A673 (cell line): ENCODE results near the gene TRIM61. TPM values are rescaled to one million over a fixed set of nuclear protein-coding genes. Genes with fewer than 3 reads are reported as not detected.

ENCODE experiments used
- BruUV-seq: library from RNA; stranded (reverse); fragments of 400-500 nt; replicated peaks from 2 replicates; lab custom pipeline; 2021; lab: Mats Ljungman, UMichigan
- CTCF ChIA-PET: fragments of 300-600 bp; sonication (Branson Sonifier 250); formaldehyde crosslinking; loops from one replicate; lab custom pipeline; 2022; ENCODE audit warnings: antibody characterized with exemption; lab: Charles Lee
- POLR2A ChIA-PET: fragments of 300-600 bp; sonication (Branson Sonifier 250); formaldehyde crosslinking; loops from one replicate; lab custom pipeline; 2022; ENCODE audit warnings: antibody characterized with exemption; ENCODE audit not compliant: low non-redundant PET; lab: Charles Lee
- DNase-seq: peaks from one replicate; pipeline ENCODE4 v3.0.0-alpha.2; 2015; ENCODE audit warnings: low spot score
- H3K27ac ChIP-seq: fragments of 200-600 bp; sonication (generic); 2 replicates; pipeline ENCODE4 v1.5.1; 2016; ENCODE audit warnings: mixed run types, low read depth, mild to moderate bottlenecking, mixed read lengths, antibody characterized with exemption, low read length; ENCODE audit not compliant: poor library complexity, severe bottlenecking
- H3K27me3 ChIP-seq: fragments of 200-600 bp; sonication (generic); replicated peaks from 2 replicates; pipeline ENCODE4 v1.6.1; 2017; ENCODE audit warnings: mixed run types, low read depth, mild to moderate bottlenecking, mixed read lengths, antibody characterized with exemption, low read length; ENCODE audit not compliant: insufficient read depth, poor library complexity
- H3K36me3 ChIP-seq: fragments of 200-600 bp; sonication (generic); 2 replicates; pipeline ENCODE4 v1.6.1; 2016; ENCODE audit warnings: mixed run types, mild to moderate bottlenecking, mixed read lengths, antibody characterized with exemption, low read length; ENCODE audit not compliant: insufficient read depth, poor library complexity, severe bottlenecking
- H3K4me1 ChIP-seq: fragments of 200-600 bp; sonication (generic); 2 replicates; pipeline ENCODE4 v1.6.1; 2017; ENCODE audit warnings: mixed run types, mild to moderate bottlenecking, mixed read lengths, antibody characterized with exemption, low read length; ENCODE audit not compliant: insufficient read depth, poor library complexity, severe bottlenecking
- H3K4me3 ChIP-seq: fragments of 200-600 bp; sonication (generic); 2 replicates; pipeline ENCODE4 v1.5.1; 2016; ENCODE audit warnings: low read depth, mixed run types, mild to moderate bottlenecking, mixed read lengths, low read length; ENCODE audit not compliant: poor library complexity, severe bottlenecking
- H3K9me3 ChIP-seq: fragments of 200-600 bp; sonication (generic); 2 replicates; pipeline ENCODE4 v1.6.1; 2016; ENCODE audit warnings: mixed run types, low read depth, mild to moderate bottlenecking, mixed read lengths, antibody characterized with exemption, low read length; ENCODE audit not compliant: poor library complexity, severe bottlenecking
- EZH2 ChIP-seq: fragments of 200-600 bp; sonication (generic); IDR thresholded peaks from 2 replicates; pipeline ENCODE4 v1.6.1; 2017; ENCODE audit warnings: borderline replicate concordance, low read depth, mild to moderate bottlenecking, mixed read lengths, antibody characterized with exemption, low read length; ENCODE audit not compliant: poor library complexity, severe bottlenecking
- intact Hi-C: fragments of 100-400 bp; cut with micrococcal nuclease; formaldehyde crosslinking; loops from one replicate; pipeline ENCODE4 v1.10.0; 2022; ENCODE audit not compliant: unreplicated experiment
- total RNA-seq: library from RNA; stranded (reverse); gene quantifications from 2 replicates; pipeline ENCODE4 v1.2.3, GENCODE V29; 2021
- TF ChIP-seq, protein P1 (sequence below): fragments of 300-800, 200-600 bp; sonication (generic); conservative IDR thresholded peaks from 2 replicates; pipeline ENCODE4 v1.5.1; 2017; ENCODE audit warnings: low read depth, mild to moderate bottlenecking, antibody characterized with exemption, low read length, moderate library complexity, mixed read lengths

TRIM61 gene
- total RNA-seq, 1 experiment from 2014 or later = 4.1 TPM

DNA sequence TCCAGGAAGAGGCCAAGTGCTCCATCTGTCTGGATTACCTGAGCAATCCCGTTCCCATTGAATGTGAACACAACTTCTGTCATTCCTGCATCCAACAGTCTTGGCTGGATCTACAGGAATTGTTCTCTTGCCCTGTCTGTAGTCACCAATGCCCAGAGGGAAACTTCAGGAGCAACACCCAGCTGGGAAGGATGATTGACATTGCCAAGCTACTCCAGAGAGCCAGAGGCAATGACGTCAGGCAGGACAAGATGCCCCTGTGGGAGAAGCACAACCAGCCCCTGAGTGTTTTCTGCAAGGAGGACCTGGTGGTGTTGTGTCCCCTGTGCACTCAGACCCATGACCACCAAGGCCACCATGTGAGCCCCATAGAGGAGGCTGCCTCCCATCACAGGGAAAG lies 33.0 kb upstream of the TRIM61 start:
- TF ChIP-seq, protein P1, sequence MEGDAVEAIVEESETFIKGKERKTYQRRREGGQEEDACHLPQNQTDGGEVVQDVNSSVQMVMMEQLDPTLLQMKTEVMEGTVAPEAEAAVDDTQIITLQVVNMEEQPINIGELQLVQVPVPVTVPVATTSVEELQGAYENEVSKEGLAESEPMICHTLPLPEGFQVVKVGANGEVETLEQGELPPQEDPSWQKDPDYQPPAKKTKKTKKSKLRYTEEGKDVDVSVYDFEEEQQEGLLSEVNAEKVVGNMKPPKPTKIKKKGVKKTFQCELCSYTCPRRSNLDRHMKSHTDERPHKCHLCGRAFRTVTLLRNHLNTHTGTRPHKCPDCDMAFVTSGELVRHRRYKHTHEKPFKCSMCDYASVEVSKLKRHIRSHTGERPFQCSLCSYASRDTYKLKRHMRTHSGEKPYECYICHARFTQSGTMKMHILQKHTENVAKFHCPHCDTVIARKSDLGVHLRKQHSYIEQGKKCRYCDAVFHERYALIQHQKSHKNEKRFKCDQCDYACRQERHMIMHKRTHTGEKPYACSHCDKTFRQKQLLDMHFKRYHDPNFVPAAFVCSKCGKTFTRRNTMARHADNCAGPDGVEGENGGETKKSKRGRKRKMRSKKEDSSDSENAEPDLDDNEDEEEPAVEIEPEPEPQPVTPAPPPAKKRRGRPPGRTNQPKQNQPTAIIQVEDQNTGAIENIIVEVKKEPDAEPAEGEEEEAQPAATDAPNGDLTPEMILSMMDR = no peak
- no peak for TF ChIP-seq EZH2
- CTCF ChIA-PET = no interaction called here
- POLR2A ChIA-PET = no interaction called here
- Histone ChIP-seq H3K27ac (no peak overlapping the region), H3K9me3 (no peaks in the 10 kb centered on the region), H3K4me1 (no peaks in the 10 kb centered on the region), H3K36me3 (no peaks in the 10 kb centered on the region), H3K4me3 (no peak overlapping the region), H3K27me3 (no peaks in the 10 kb centered on the region)
- DNase-seq = no peak
- BruUV-seq = no TSS peak
- intact Hi-C loops = no loop called here

DNA sequence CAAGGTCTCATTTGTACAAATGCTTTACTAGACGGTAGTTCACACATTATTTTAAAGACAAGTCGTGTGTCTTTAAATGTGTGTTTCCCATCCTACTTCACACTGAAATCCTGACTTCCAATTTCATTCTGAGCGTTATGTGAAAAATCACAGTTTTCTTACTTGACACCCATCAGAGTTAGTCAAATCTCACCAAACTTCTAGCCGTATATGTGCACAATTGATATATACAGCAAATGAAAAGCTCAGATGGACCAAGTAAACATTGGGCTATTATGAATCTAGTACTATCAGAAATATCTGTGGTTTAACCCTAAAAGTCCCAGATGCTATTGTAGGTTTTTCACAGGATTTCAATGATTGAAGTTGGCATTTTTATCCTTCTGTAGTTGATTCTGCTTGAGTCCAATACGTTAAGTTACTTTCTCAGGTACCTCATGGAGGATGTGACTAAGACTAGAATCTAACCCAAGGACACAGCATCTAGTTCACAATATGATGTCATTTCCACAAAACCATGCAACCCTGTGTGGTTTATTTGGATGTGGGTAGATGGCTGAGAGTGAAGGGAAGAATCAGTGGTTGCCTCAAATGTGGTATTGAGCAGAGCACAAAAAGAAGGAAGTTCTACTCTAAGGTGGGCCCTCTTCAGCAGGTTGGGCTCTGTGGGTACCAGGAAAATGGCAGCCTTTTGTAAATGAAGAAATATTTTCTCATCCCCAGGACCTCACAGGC lies 32.2 kb upstream of the TRIM61 start:
- ChIA-PET POLR2A (no interaction called here), CTCF (no interaction called here)
- intact Hi-C loops = no loop called here
- H3K4me3 ChIP-seq = no peak overlapping the region
- BruUV-seq = no TSS peak
- H3K4me1 ChIP-seq = no peaks in the 10 kb centered on the region
- H3K9me3 ChIP-seq = no peaks in the 10 kb centered on the region
- no peak overlapping the region for H3K27ac ChIP-seq
- no peaks in the 10 kb centered on the region for H3K27me3 ChIP-seq
- no peak for DNase-seq
- no peaks in the 10 kb centered on the region for H3K36me3 ChIP-seq
- TF ChIP-seq, protein P1 = no peak
- TF ChIP-seq EZH2 = no peak

DNA sequence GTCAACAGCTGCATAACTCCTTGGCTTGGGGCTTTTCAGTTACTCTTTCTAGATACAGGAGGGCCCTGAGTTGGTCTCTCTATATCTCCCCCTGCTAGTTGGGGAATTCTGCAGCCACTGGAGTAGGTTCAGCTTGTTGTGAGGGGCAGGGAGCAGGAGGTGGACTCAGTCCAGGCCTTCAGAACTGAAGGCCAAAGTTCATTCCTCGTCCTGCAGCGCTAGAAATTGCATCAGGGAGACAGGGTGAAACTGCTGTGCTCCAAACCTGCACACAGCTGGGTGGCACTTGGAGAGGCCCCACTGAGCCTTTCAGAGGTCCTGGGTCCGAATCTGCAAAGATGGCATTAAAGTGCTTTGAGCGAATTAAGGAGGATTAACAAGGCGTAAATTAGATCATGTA lies 29.4 kb upstream of the TRIM61 start:
- intact Hi-C loops = no loop called here
- no TSS peak for BruUV-seq
- H3K4me1 ChIP-seq = no peaks in the 10 kb centered on the region
- no peak overlapping the region for H3K27ac ChIP-seq
- ChIA-PET POLR2A (no interaction called here), CTCF (no interaction called here)
- DNase-seq = no peak
- no peak overlapping the region for H3K4me3 ChIP-seq
- no peaks in the 10 kb centered on the region for H3K9me3 ChIP-seq
- no peaks in the 10 kb centered on the region for H3K36me3 ChIP-seq
- TF ChIP-seq EZH2 = no peak
- TF ChIP-seq, protein P1 = no peak
- no peaks in the 10 kb centered on the region for H3K27me3 ChIP-seq
